Esophagus (tissue), 2 donors: Measurements from ENCODE around the gene SMYD3. TPM values are rescaled to one million over a fixed set of nuclear protein-coding genes. Genes with fewer than 3 reads are reported as not detected.

Experiments
- H3K27ac ChIP-seq, 2 donors: one replicate each; pipeline ENCODE4 v1.5.1; 2013; ENCODE audit warnings: low read depth in 2 of 2, mild to moderate bottlenecking in 2 of 2, inconsistent platforms in 1 of 2, low read length in 1 of 2, moderate library complexity in 1 of 2
- H3K27me3 ChIP-seq, 2 donors: one replicate each; pipeline ENCODE4 v1.6.1; 2013; ENCODE audit warnings: low read length in 2 of 2, control low read depth in 1 of 2, mild to moderate bottlenecking in 1 of 2; ENCODE audit not compliant: insufficient read depth in 2 of 2, control insufficient read depth in 1 of 2
- H3K36me3 ChIP-seq, 2 donors: one replicate each; pipeline ENCODE4 v1.6.1; 2013; ENCODE audit warnings: low read length in 1 of 2; ENCODE audit not compliant: control insufficient read depth in 2 of 2, insufficient read depth in 2 of 2
- H3K4me1 ChIP-seq, 2 donors: one replicate each; pipeline ENCODE4 v1.6.1; 2013; ENCODE audit warnings: low read length in 1 of 2; ENCODE audit not compliant: control insufficient read depth in 2 of 2, insufficient read depth in 2 of 2
- H3K4me3 ChIP-seq, 2 donors: one replicate each; pipeline ENCODE4 v1.5.1; 2013; ENCODE audit warnings: low read length in 2 of 2, mild to moderate bottlenecking in 2 of 2, low read depth in 1 of 2, moderate library complexity in 1 of 2
- H3K9me3 ChIP-seq, 2 donors: one replicate each; pipeline ENCODE4 v1.6.1; 2013; ENCODE audit warnings: mild to moderate bottlenecking in 2 of 2, low read depth in 1 of 2, low read length in 1 of 2, moderate library complexity in 1 of 2; ENCODE audit not compliant: control insufficient read depth in 2 of 2, insufficient read depth in 1 of 2
- WGBS, 2 donors: extraction: QIAGEN DNeasy Blood & Tissue Kit; methylation state at CpG; one replicate each; pipeline ENCODE4 v1.1.7; 2013; 5-methylcytosine and 5-hydroxymethylcytosine counted together
- polyA plus RNA-seq, 2 donors: library from polyadenylated mRNA; stranded (reverse); fragments of 200-250 nt; gene quantifications; one replicate each; pipeline ENCODE4 v1.2.3, GENCODE V29; 2013
- donor health status: healthy with polysubstance abuse.
- donor health status: Bipolar disorder and iron deficiency.

The SMYD3 gene
- polyA plus RNA-seq, 2 donors: 5.0 to 5.7 TPM

DNA sequence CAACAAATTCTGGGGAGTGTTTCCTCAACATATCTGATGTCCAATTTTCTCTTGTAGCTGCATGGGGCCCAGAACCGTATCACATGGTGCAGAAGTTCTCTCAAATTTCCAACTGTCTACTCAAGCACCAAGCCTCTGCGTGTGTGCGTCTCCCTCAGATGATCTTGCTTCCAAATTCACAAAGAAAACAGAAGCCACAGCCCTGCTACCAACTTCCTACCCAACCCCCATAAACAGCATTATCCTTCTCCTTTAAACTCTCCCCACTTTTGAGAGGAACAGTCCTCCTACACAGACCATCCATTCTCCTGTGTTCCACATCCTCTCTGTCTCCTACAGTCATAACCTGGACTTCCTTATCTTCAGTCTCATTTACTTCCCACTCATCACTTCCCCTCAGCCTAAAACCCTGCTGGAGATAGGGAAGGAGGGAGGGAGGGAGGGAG is 354.1 kb downstream of the SMYD3 start:
- H3K9me3 ChIP-seq: peaks cover 0 to 1% of the 10 kb centered on the region in 2 donors
- WGBS, 2 donors: 83 to 90% methylated on average over 3 of the region's 3 CpGs
- H3K27me3 ChIP-seq: no peaks in the 10 kb centered on the region
- H3K36me3 ChIP-seq: no peaks in the 10 kb centered on the region
- no peak overlapping the region for H3K4me3 ChIP-seq
- H3K4me1 ChIP-seq: peaks cover 0 to 2% of the 10 kb centered on the region in 2 donors
- no peak overlapping the region for H3K27ac ChIP-seq

DNA sequence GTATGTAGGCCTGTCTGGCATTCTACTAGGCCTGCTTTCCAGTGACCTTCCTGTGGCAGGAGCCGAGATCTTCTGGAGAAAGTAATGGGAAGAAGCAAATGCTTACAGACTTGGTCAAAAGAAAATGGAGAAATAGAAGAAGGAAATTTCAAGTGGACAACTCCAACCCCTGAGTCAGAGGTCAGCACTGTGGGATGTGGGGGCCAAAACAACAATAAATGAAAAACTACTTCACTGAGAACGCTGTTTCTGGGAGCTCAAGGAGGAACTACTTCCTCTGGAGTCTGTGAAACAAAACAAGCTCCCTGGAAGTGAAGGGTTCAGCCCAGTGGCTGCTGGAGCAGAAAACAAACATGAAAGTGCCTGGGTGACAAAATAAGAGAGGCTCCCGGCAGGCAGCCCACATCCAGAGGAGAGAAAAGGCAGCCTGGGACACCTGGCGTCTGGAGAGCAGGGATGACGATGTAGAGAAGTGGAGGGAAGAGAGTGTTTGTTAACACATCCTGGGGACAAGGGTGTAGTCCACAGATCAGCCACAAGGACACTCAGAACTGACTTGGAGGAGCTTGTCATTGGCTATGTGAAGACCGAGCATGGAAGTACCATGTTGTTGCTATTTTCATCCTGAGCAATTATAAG is 355.2 kb downstream of the SMYD3 start:
- no peak overlapping the region for H3K27ac ChIP-seq
- H3K36me3 ChIP-seq: no peaks in the 10 kb centered on the region
- H3K9me3 ChIP-seq: peaks cover 0 to 3% of the 10 kb centered on the region in 2 donors
- H3K27me3 ChIP-seq: no peaks in the 10 kb centered on the region
- WGBS, 2 donors: 82 to 89% methylated on average over 6 of the region's 6 CpGs
- no peak overlapping the region for H3K4me3 ChIP-seq
- H3K4me1 ChIP-seq: peaks cover 0 to under 1% of the 10 kb centered on the region in 2 donors

- H3K4me1 ChIP-seq: no peaks in the 10 kb centered on the region
- no peak overlapping the region for H3K27ac ChIP-seq
- H3K27me3 ChIP-seq: no peaks in the 10 kb centered on the region
- 91 to 93% methylated on average over 2 of the region's 2 CpGs for WGBS, 2 donors
- no peaks in the 10 kb centered on the region for H3K36me3 ChIP-seq
- no peak overlapping the region for H3K4me3 ChIP-seq
- peaks cover 0 to 3% of the 10 kb centered on the region in 2 donors for H3K9me3 ChIP-seq
These were observed 357.5 kb downstream of the SMYD3 start for GRCh38 chr1:246149543-246149942.

DNA sequence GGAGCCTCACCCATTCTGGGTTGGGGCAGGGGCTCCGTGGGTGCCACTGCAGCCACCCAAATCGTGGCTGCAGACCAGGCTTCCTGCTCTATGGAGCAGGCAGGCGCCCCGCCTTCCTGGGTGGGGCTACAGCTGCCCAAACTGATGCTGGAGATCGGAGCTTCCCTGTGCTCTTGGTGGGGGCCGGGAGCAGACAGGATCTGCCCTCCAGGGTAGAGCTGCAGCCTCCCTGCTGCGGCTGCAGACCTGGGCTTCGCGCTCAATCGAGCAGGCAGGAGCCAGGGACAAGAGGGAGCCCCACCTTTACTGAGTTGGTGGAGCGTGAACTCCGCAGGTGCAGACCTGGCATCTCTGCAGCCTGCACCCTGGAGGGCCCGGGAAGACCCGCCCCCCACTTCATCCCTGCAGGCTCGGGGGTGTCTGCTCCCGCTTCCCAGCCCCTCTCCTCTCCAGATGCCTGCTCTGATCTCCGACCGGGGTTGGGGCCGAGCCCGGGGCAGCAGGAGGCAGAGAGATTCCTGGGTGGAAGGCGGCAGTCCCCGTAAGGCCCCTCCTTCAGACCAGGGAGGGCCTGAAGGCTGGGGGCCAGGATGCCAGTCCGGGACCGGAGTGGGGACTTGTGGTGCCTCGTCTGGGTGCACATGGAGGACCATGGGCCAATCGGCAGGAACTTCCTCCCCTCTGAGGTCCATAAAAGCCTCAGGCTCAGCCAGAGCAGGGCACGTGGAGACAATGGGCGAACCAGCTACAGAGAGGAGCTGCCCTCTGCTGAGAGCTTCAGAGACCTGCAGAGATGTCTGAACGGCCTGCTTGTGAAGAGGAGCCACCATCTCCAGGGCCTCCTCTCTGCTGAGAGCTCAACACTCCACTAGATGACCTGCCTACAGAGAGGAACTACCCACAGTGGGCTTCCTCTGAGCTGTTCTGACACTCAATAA is 359.3 kb downstream of the SMYD3 start:
- Histone ChIP-seq H3K4me3 (no peak overlapping the region), H3K27ac (no peak overlapping the region), H3K36me3 (no peaks in the 10 kb centered on the region), H3K4me1 (no peaks in the 10 kb centered on the region), H3K9me3 (peaks cover 0 to 3% of the 10 kb centered on the region in 2 donors), H3K27me3 (no peaks in the 10 kb centered on the region)
- WGBS, 2 donors: 92 to 93% methylated on average over 27 to 29 of the region's 29 CpGs

DNA sequence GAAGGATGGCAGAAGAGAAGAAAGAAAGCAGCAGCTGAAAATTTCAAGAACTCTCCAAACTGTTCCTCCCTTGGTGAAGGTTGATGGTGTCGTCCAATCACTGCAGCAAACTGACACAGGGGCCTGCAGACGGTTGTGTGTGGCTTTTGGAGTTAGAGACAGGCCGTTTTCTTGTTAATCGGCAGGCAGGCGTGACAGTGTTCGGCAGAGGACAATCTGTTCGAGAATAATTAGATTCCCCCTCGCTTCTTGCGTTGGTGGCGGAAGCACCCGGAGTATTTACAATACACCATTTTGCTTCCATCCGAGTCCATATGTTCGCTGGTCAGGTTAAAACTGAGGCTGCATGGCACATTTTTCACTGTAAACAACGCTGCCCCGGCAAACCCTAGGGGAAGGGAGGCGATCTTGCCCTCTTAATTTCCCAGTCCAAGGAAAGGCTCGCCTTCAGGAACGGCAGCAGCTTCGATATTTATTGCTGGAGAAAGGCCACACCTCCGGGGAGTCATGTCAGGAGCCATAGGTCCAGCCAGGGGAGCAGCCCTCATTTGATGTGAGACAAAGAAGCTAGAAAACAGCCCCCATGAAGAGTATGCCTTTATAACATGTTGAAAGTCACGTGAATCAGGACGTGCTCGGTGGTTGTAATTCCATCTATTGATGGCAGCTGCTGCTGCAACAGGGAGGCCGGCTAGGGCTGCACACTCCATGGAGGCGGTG is 360.1 kb downstream of the SMYD3 start:
- Histone ChIP-seq H3K9me3 (peaks cover 0 to 3% of the 10 kb centered on the region in 2 donors), H3K27ac (no peak overlapping the region), H3K27me3 (no peaks in the 10 kb centered on the region), H3K36me3 (no peaks in the 10 kb centered on the region), H3K4me3 (no peak overlapping the region), H3K4me1 (no peaks in the 10 kb centered on the region)
- WGBS, 2 donors: 97% methylated on average over 25 of the region's 25 CpGs

GRCh38 chr1:246145900-246146299 is 361.2 kb downstream of the SMYD3 start:
- H3K4me3 ChIP-seq: no peak overlapping the region
- WGBS, 2 donors: 93 to 94% methylated on average over 4 of the region's 4 CpGs

GRCh38 chr1:246144931-246145330 is 362.1 kb downstream of the SMYD3 start:
- Histone ChIP-seq H3K9me3 (peaks cover 0 to 3% of the 10 kb centered on the region in 2 donors), H3K4me1 (no peaks in the 10 kb centered on the region), H3K4me3 (no peak overlapping the region), H3K27ac (no peak overlapping the region), H3K27me3 (no peaks in the 10 kb centered on the region), H3K36me3 (no peaks in the 10 kb centered on the region)
- WGBS, 2 donors: 95 to 98% methylated on average over 3 of the region's 3 CpGs

More at GRCh38 chr1:246145900-246146299, 361.2 kb downstream of the SMYD3 start:
- Histone ChIP-seq H3K9me3 (peaks cover 0 to 3% of the 10 kb centered on the region in 2 donors), H3K27me3 (no peaks in the 10 kb centered on the region), H3K27ac (no peak overlapping the region), H3K36me3 (no peaks in the 10 kb centered on the region), H3K4me1 (no peaks in the 10 kb centered on the region)

DNA sequence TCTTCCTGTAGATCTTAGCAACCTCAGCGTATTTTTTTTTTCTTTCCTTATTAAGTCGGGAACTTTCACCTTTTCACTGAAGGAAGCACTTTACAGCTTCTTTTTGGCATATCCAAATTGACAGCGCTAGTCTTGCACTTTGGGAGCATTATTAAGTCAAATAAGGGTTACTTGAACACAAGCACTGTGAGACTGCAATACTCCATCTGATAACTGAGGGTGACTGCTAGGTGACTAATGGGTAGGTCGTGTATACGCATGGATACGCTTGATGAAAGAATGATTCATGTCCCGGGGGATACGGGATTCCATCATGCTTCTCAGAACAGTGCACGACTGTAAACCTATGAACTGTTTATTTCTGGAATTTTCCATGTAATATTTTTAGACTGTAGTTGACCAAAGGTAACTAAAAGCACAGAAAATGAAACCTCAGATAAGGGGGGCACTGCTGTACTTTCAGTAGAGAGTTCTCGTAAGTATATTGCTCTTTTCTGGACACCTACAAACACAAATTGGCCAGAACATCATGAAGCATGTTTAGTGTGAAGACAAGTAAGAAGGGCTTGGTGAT is 364.7 kb downstream of the SMYD3 start:
- Histone ChIP-seq H3K4me1 (no peaks in the 10 kb centered on the region), H3K27me3 (no peaks in the 10 kb centered on the region), H3K9me3 (no peaks in the 10 kb centered on the region), H3K36me3 (no peaks in the 10 kb centered on the region), H3K27ac (no peak overlapping the region), H3K4me3 (no peak overlapping the region)
- WGBS, 2 donors: 55 to 67% methylated on average over 10 of the region's 10 CpGs

DNA sequence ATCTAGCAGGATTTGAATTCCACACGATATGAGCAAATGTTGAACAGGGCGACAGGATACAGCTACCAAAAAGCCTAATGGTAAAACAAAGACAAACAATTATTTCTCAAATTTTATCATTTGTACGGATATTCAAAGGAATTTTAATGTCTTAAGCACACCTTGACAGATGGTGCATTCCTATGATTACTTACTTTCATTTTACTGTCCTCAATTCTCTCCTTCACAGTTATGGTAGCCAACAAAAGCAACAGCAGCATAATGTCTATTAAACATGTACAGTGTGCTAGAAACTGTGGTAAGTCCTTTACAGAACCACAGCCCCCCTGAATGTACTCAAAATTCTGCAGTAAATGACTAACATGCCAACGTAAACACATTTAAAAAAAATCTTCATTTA is 365.8 kb downstream of the SMYD3 start:
- H3K27ac ChIP-seq: no peak overlapping the region
- no peaks in the 10 kb centered on the region for H3K9me3 ChIP-seq
- no peaks in the 10 kb centered on the region for H3K36me3 ChIP-seq
- H3K4me3 ChIP-seq: no peak overlapping the region
- 87 to 88% methylated on average over 4 of the region's 4 CpGs for WGBS, 2 donors
- no peaks in the 10 kb centered on the region for H3K4me1 ChIP-seq
- no peaks in the 10 kb centered on the region for H3K27me3 ChIP-seq
